Dermis microvascular lymphatic vessel endothelial cell (primary cell): ENCODE results near the gene C1QC. TPM values are rescaled to one million over a fixed set of nuclear protein-coding genes. Genes with fewer than 3 reads are reported as not detected.

Source experiments
- DNase-seq, 2 donors: peaks; one replicate each; pipeline versions ENCODE4 v3.0.0 to v3.0.0-alpha.2; 2010; ENCODE audit warnings: low read depth in 2 of 2
- total RNA-seq: library from RNA; depleted of rRNA; stranded (reverse); fragments of >200 nt; gene quantifications from 2 replicates; pipeline ENCODE4 v1.2.1, GENCODE V29; 2014

Gene C1QC
- total RNA-seq = not detected in 2 replicates

GRCh38 chr1:22643381-22643780 is at the start of gene C1QC:
Gene C1QC (plus strand): TSS chr1:22643633. CDS start chr1:22644024, 391 bp downstream.
- DNase-seq = no peak

GRCh38 chr1:22594396-22594795 is 49.0 kb upstream of the C1QC start:
- DNase-seq = no peak

GRCh38 chr1:22595108-22595507 is 48.3 kb upstream of the C1QC start:
- DNase-seq = no peak

- DNase-seq = no peak
These were observed 46.0 kb upstream of the C1QC start for GRCh38 chr1:22597301-22597965.

GRCh38 chr1:22597996-22598395 is 45.4 kb upstream of the C1QC start:
- no peak for DNase-seq

GRCh38 chr1:22598736-22599135 is 44.7 kb upstream of the C1QC start:
- DNase-seq = no peak

- no peak for DNase-seq
These were observed 43.2 kb upstream of the C1QC start for GRCh38 chr1:22600071-22600816.

GRCh38 chr1:22600817-22601605 is 42.4 kb upstream of the C1QC start:
- DNase-seq = no peak

- no peak for DNase-seq
These were observed 41.8 kb upstream of the C1QC start for GRCh38 chr1:22601610-22602009.

GRCh38 chr1:22602060-22602740 is 41.2 kb upstream of the C1QC start:
- DNase-seq = no peak

- no peak for DNase-seq
These were observed 37.3 kb upstream of the C1QC start for GRCh38 chr1:22606161-22606560.

GRCh38 chr1:22607154-22607553 is 36.3 kb upstream of the C1QC start:
- no peak for DNase-seq

- DNase-seq = no peak
These were observed 35.1 kb upstream of the C1QC start for GRCh38 chr1:22608361-22608760.

GRCh38 chr1:22609291-22609690 is 34.1 kb upstream of the C1QC start:
- no peak for DNase-seq

- peak; percentile 25 to 65 for DNase-seq
These were observed 31.9 kb upstream of the C1QC start for GRCh38 chr1:22611530-22611947.

GRCh38 chr1:22612671-22613571 is 30.5 kb upstream of the C1QC start:
- no peak for DNase-seq

- DNase-seq = no peak
These were observed 29.9 kb upstream of the C1QC start for GRCh38 chr1:22613572-22613918.

GRCh38 chr1:22613951-22614350 is 29.5 kb upstream of the C1QC start:
- DNase-seq = no peak

- DNase-seq = no peak
These were observed 27.5 kb upstream of the C1QC start for GRCh38 chr1:22615886-22616285.

- no peak for DNase-seq
These were observed 26.9 kb upstream of the C1QC start for GRCh38 chr1:22616571-22616970.

GRCh38 chr1:22618056-22618455 is 25.4 kb upstream of the C1QC start:
- DNase-seq = no peak
